Measurements from ENCODE around the gene POLD2. TPM values are rescaled to one million over a fixed set of nuclear protein-coding genes. Genes with fewer than 3 reads are reported as not detected.
A peak's percentile ranks its signal among the peaks of the same experiment; 100 is the strongest.
"Not testable (repeated sequence)": the region's sequence is repeated elsewhere in the genome, so short reads cannot be mapped to it uniquely, and the experiment has no call there.

Gene POLD2
- total RNA-seq = 10 to 100 TPM; 33.6 to 71.2 (median 55.9) TPM

DNA sequence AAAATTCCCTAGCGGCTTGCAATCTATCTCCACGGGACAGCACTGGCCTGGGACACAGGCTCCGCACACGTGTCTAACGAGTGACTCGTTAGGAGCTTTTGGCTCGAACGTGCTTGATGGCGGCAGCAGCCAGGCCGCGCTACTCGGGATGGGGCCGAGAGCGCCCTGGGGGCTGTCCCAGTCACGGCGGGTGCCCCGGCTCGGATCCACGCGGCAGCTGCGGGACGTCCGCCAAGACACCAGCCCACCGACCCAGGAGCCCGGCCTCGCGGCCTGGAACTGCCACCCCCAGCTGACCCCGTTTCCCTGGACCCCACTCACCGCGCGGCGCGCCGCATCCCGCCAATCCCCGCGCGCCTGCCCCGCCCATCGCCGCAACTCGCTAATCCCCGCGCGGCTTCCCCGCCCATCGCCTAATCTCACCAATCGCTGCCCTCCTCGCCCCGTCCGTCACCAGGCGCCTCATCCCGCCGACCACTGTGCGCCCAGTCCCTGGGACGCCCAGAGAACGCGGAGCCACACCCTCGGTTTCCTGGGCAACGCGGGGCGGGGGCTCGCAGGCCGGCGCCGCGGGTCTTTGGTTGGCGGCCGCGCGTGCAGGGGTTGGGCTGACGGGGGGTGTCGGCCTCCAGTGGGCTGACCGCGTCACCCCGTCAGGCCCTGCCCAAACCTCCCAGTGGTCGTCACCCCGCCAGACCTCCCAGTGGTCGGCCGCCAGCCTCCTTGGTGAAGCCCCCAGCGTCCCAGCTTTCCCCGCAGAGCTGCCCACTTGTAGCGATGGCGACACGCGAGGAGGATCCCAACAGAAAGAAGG lies at the start of gene POLD2:
POLD2 (minus strand) TSS at position 359 of the 814 bp plus-strand sequence. CDS start 1,495 bp downstream, outside the sequence.
- Histone ChIP-seq H3K36me3 (peaks cover 6 to 34% (median 31%) of the 10 kb centered on the region in 4 donors), H3K27me3 (no peaks in the 10 kb centered on the region), H3K4me1 (peaks cover 22 to 50% (median 40%) of the 10 kb centered on the region in 4 donors), H3K4me3 (peak within 1 kb of the TSS; percentile 74 to 81 (median 78)), H3K27ac (replicated peaks in 1 of 4) (peak within 1 kb of the TSS; percentile 76 to 95 (median 88)), H3K9me3 (peaks cover 0 to 5% (median 0%) of the 10 kb centered on the region in 4 donors)
- WGBS = 2% methylated on average over 28 of the region's 86 CpGs
- peak; percentile 99 for DNase-seq (ENCODE audit: extremely low spot score)
- peak; percentile 70 for TF ChIP-seq POLR2A (IDR thresholded peaks at IDR 0.05; ENCODE audit: low read depth)
- TF ChIP-seq, protein P1, sequence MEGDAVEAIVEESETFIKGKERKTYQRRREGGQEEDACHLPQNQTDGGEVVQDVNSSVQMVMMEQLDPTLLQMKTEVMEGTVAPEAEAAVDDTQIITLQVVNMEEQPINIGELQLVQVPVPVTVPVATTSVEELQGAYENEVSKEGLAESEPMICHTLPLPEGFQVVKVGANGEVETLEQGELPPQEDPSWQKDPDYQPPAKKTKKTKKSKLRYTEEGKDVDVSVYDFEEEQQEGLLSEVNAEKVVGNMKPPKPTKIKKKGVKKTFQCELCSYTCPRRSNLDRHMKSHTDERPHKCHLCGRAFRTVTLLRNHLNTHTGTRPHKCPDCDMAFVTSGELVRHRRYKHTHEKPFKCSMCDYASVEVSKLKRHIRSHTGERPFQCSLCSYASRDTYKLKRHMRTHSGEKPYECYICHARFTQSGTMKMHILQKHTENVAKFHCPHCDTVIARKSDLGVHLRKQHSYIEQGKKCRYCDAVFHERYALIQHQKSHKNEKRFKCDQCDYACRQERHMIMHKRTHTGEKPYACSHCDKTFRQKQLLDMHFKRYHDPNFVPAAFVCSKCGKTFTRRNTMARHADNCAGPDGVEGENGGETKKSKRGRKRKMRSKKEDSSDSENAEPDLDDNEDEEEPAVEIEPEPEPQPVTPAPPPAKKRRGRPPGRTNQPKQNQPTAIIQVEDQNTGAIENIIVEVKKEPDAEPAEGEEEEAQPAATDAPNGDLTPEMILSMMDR (IDR thresholded peaks at IDR 0.05) = peak in 2 of 3 experiments; percentile 3 to 12
- peak; percentile 54 to 84 for TF ChIP-seq POLR2AphosphoS5 (IDR thresholded peaks at IDR 0.05)
- TF ChIP-seq EP300 (IDR thresholded peaks at IDR 0.05) = no peak
- intact Hi-C loops (cut with DNase I) = loop anchor here (2.0 kb wide), 1 partner anchor 41 kb away; the partner anchor contains the start of gene POLM

DNA sequence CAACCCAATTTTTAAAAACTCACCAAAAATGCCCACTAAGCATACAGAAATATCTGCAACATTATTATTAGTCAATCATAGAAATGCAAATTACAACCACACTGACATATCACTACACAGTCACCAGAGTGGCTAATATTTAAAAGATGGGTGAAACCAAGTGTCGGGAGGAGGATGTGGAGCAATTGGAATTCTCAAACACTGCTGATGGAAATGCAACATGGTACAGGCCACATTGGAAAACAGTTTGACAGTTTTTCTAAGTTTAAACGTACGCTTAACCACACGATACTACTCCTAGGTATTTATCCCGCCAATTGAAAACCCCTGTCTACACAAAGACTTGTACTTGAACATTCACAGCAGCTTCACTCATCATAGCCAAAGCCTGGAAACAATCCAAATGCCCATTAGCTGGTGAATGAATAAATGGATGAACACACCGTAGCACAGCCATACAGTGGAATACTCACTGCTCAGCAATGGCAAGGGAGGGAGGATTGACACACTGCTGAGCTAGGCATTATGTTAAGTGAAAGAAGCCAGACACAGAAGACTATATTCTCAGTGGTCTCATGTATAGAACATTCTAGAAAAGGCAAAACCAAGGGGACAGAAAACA lies 49.6 kb upstream of the POLD2 start:
- DNase-seq (ENCODE audit: extremely low spot score) = no peak
- TF ChIP-seq EP300 (IDR thresholded peaks at IDR 0.05) (no peak), POLR2A (IDR thresholded peaks at IDR 0.05; ENCODE audit: low read depth) (no peak), POLR2AphosphoS5 (IDR thresholded peaks at IDR 0.05) (no peak)
- TF ChIP-seq, protein P1 (IDR thresholded peaks at IDR 0.05) = no peak
- Histone ChIP-seq H3K9me3 (no peaks in the 10 kb centered on the region), H3K27ac (replicated peaks in 1 of 4) (no peak overlapping the region), H3K4me3 (no peak overlapping the region), H3K4me1 (no peaks in the 10 kb centered on the region), H3K27me3 (peaks cover 0 to 17% (median 0%) of the 10 kb centered on the region in 4 donors), H3K36me3 (no peaks in the 10 kb centered on the region)
- intact Hi-C loops (cut with DNase I) = no loop called here
- 92% methylated on average over 6 of the region's 6 CpGs for WGBS

DNA sequence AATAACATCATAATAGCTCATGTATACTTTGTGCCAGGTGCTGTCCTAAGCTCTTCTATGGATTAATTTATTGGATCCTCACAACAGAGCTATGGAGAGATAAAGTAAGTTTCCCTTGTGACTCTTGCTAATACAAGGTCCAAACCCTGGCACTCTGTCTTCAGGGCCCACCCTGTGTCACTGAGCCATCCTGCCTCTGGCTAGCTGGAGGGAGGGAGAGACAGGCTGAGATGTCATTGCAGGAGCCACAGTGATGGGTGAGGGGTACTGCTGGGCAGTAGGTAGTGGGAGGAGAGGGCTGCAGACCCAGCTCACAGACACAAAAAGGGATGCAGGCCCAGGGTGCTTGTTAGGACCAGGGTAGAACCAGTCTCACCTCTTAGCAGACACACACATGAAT lies 49.0 kb upstream of the POLD2 start:
- H3K36me3 ChIP-seq = no peaks in the 10 kb centered on the region
- peaks cover 0 to 11% (median 0%) of the 10 kb centered on the region in 4 donors for H3K27me3 ChIP-seq
- no peak for DNase-seq (ENCODE audit: extremely low spot score)
- no peak overlapping the region for H3K27ac ChIP-seq (replicated peaks in 1 of 4)
- H3K9me3 ChIP-seq = no peaks in the 10 kb centered on the region
- H3K4me3 ChIP-seq = no peak overlapping the region
- TF ChIP-seq EP300 (IDR thresholded peaks at IDR 0.05) = no peak
- no peak for TF ChIP-seq POLR2A (IDR thresholded peaks at IDR 0.05; ENCODE audit: low read depth)
- TF ChIP-seq, protein P1 (IDR thresholded peaks at IDR 0.05) = no peak
- H3K4me1 ChIP-seq = no peaks in the 10 kb centered on the region
- intact Hi-C loops (cut with DNase I) = no loop called here

DNA sequence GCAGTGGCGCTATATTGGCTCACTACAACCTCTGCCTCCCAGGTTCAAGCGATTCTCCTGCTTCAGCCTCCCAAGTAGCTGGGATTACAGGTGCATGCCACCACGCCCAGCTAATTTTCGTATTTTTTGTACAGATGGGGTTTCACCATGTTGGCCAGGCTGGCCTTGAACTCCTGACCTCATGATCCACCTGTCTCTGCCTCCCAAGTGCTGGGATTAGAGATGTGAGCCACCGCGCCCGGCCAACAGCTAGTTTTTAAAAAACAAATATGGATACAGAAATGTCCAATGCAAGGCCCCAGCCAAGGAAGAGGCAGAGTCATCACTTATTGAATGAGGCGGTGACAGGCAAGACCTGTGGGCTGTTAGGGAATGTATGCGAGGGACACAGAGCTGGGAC lies 48.6 kb upstream of the POLD2 start:
- DNase-seq (ENCODE audit: extremely low spot score); H3K4me3 ChIP-seq; intact Hi-C loops (cut with DNase I); H3K4me1 ChIP-seq; H3K27ac ChIP-seq (replicated peaks in 1 of 4); H3K36me3 ChIP-seq; H3K27me3 ChIP-seq; H3K9me3 ChIP-seq: not testable (repeated sequence)
- WGBS = 90% methylated on average over 9 of the region's 9 CpGs

DNA sequence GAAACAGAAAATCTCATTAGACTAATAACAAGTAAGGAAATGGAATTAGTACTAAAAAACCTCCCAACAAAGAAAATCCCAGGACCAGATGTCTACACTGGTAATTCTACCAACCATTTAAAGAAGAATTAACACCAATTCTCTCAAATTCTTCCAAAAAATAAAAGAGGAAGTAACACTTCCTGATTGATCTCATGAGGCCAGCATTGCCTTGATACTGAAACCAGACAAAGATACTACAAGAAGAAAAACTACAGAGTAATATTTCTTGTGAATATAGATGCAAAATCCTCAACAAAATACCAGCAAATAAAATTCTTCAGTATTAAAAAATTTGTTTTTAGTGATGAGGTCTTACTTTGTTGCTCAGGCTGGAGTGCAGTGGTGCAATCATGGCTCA lies 44.6 kb upstream of the POLD2 start:
- Histone ChIP-seq H3K27ac (replicated peaks in 1 of 4) (no peak overlapping the region), H3K4me1 (no peaks in the 10 kb centered on the region), H3K4me3 (no peak overlapping the region), H3K36me3 (no peaks in the 10 kb centered on the region), H3K27me3 (no peaks in the 10 kb centered on the region), H3K9me3 (no peaks in the 10 kb centered on the region)
- intact Hi-C loops (cut with DNase I) = no loop called here
- TF ChIP-seq, protein P1 (IDR thresholded peaks at IDR 0.05) = no peak
- TF ChIP-seq POLR2AphosphoS5 (IDR thresholded peaks at IDR 0.05) (no peak), EP300 (IDR thresholded peaks at IDR 0.05) (no peak), POLR2A (IDR thresholded peaks at IDR 0.05; ENCODE audit: low read depth) (no peak)
- no peak for DNase-seq (ENCODE audit: extremely low spot score)
